Measurements from ENCODE around the gene OPCML. TPM values are rescaled to one million over a fixed set of nuclear protein-coding genes. Genes with fewer than 3 reads are reported as not detected.

OPCML gene
- total RNA-seq, 2 experiments from 2014 or later = not detected

GRCh38 chr11:133163463-133164419 is 368.6 kb downstream of the OPCML start:
- Mint-ChIP-seq H3K9me3 (ENCODE audit: insufficient read depth) (no peaks in the 10 kb centered on the region), H3K27ac (no peak overlapping the region), H3K36me3 (ENCODE audit: low read depth) (no peaks in the 10 kb centered on the region), H3K4me3 (no peak overlapping the region), H3K27me3 (ENCODE audit: low read depth) (no peaks in the 10 kb centered on the region), H3K4me1 (ENCODE audit: low read depth) (no peaks in the 10 kb centered on the region)
- POLR2A ChIA-PET = no interaction called here
- CTCF ChIA-PET = interaction anchor here (0.9 to 1.4 kb wide), 3 partner anchors 78 to 85 kb away, joined by 3 to 5 read pairs (median 3); no protein-coding TSS in a partner anchor
- DNase-seq (peak; percentile 23), ATAC-seq (peak; percentile 67)

GRCh38 chr11:133162227-133162626 is 370.1 kb downstream of the OPCML start:
- ChIA-PET CTCF (no interaction called here), POLR2A (no interaction called here)
- ATAC-seq (no peak), DNase-seq (no peak)
- H3K36me3 Mint-ChIP-seq (ENCODE audit: low read depth) = no peaks in the 10 kb centered on the region
- H3K4me1 Mint-ChIP-seq (ENCODE audit: low read depth) = no peaks in the 10 kb centered on the region
- H3K9me3 Mint-ChIP-seq (ENCODE audit: insufficient read depth) = no peaks in the 10 kb centered on the region
- no peaks in the 10 kb centered on the region for H3K27me3 Mint-ChIP-seq (ENCODE audit: low read depth)
- no peak overlapping the region for H3K4me3 Mint-ChIP-seq
- no peak overlapping the region for H3K27ac Mint-ChIP-seq

- no peak for ATAC-seq
Observed at GRCh38 chr11:133160754-133161153, 371.5 kb downstream of the OPCML start.

GRCh38 chr11:133156986-133157745 is 375.1 kb downstream of the OPCML start:
- no peak for ATAC-seq
- Mint-ChIP-seq H3K36me3 (ENCODE audit: low read depth) (no peaks in the 10 kb centered on the region), H3K27ac (no peak overlapping the region), H3K4me1 (ENCODE audit: low read depth) (no peaks in the 10 kb centered on the region), H3K9me3 (ENCODE audit: insufficient read depth) (no peaks in the 10 kb centered on the region), H3K27me3 (ENCODE audit: low read depth) (peaks cover 2% of the 10 kb centered on the region), H3K4me3 (no peak overlapping the region)
- POLR2A ChIA-PET = no interaction called here
- CTCF ChIA-PET = interaction anchor here (1.4 kb wide), 1 partner anchor 22 kb away, joined by 5 read pairs; no protein-coding TSS in a partner anchor
- DNase-seq = no peak

More at GRCh38 chr11:133160754-133161153, 371.5 kb downstream of the OPCML start:
- Mint-ChIP-seq H3K27me3 (ENCODE audit: low read depth) (no peaks in the 10 kb centered on the region), H3K4me1 (ENCODE audit: low read depth) (no peaks in the 10 kb centered on the region), H3K9me3 (ENCODE audit: insufficient read depth) (no peaks in the 10 kb centered on the region), H3K36me3 (ENCODE audit: low read depth) (no peaks in the 10 kb centered on the region), H3K4me3 (no peak overlapping the region), H3K27ac (no peak overlapping the region)
- CTCF ChIA-PET = no interaction called here
- POLR2A ChIA-PET = no interaction called here
- DNase-seq = no peak

GRCh38 chr11:133154781-133155180 is 377.5 kb downstream of the OPCML start:
- DNase-seq (no peak), ATAC-seq (no peak)
- POLR2A ChIA-PET = no interaction called here
- H3K9me3 Mint-ChIP-seq (ENCODE audit: insufficient read depth) = no peaks in the 10 kb centered on the region
- CTCF ChIA-PET = no interaction called here
- H3K27me3 Mint-ChIP-seq (ENCODE audit: low read depth) = peaks cover 2% of the 10 kb centered on the region
- no peaks in the 10 kb centered on the region for H3K36me3 Mint-ChIP-seq (ENCODE audit: low read depth)
- no peak overlapping the region for H3K27ac Mint-ChIP-seq
- H3K4me3 Mint-ChIP-seq = no peak overlapping the region
- H3K4me1 Mint-ChIP-seq (ENCODE audit: low read depth) = no peaks in the 10 kb centered on the region

- no peak for DNase-seq
- peaks cover 2% of the 10 kb centered on the region for H3K27me3 Mint-ChIP-seq (ENCODE audit: low read depth)
- POLR2A ChIA-PET = no interaction called here
- H3K4me3 Mint-ChIP-seq = no peak overlapping the region
- ATAC-seq = no peak
- no peaks in the 10 kb centered on the region for H3K9me3 Mint-ChIP-seq (ENCODE audit: insufficient read depth)
- H3K36me3 Mint-ChIP-seq (ENCODE audit: low read depth) = no peaks in the 10 kb centered on the region
- CTCF ChIA-PET = no interaction called here
- no peak overlapping the region for H3K27ac Mint-ChIP-seq
- H3K4me1 Mint-ChIP-seq (ENCODE audit: low read depth) = no peaks in the 10 kb centered on the region
Observed at GRCh38 chr11:133154076-133154475, 378.2 kb downstream of the OPCML start.

- CTCF ChIA-PET = no interaction called here
- Mint-ChIP-seq H3K27ac (no peak overlapping the region), H3K36me3 (ENCODE audit: low read depth) (no peaks in the 10 kb centered on the region), H3K27me3 (ENCODE audit: low read depth) (peaks cover 2% of the 10 kb centered on the region), H3K9me3 (ENCODE audit: insufficient read depth) (no peaks in the 10 kb centered on the region), H3K4me3 (no peak overlapping the region), H3K4me1 (ENCODE audit: low read depth) (no peaks in the 10 kb centered on the region)
- DNase-seq (no peak), ATAC-seq (no peak)
- POLR2A ChIA-PET = no interaction called here
Observed at GRCh38 chr11:133153031-133153430, 379.3 kb downstream of the OPCML start.

GRCh38 chr11:133149698-133150097 is 382.6 kb downstream of the OPCML start:
- ChIA-PET POLR2A (no interaction called here), CTCF (no interaction called here)
- Mint-ChIP-seq H3K9me3 (ENCODE audit: insufficient read depth) (no peaks in the 10 kb centered on the region), H3K27me3 (ENCODE audit: low read depth) (peaks cover 2% of the 10 kb centered on the region), H3K36me3 (ENCODE audit: low read depth) (no peaks in the 10 kb centered on the region), H3K27ac (no peak overlapping the region), H3K4me1 (ENCODE audit: low read depth) (no peaks in the 10 kb centered on the region), H3K4me3 (no peak overlapping the region)
- no peak for ATAC-seq
- DNase-seq = no peak

GRCh38 chr11:133147625-133148024 is 384.7 kb downstream of the OPCML start:
- no peaks in the 10 kb centered on the region for H3K4me1 Mint-ChIP-seq (ENCODE audit: low read depth)
- H3K36me3 Mint-ChIP-seq (ENCODE audit: low read depth) = no peaks in the 10 kb centered on the region
- no peak for ATAC-seq
- no peak overlapping the region for H3K4me3 Mint-ChIP-seq
- CTCF ChIA-PET = no interaction called here
- no peak for DNase-seq
- POLR2A ChIA-PET = no interaction called here
- no peaks in the 10 kb centered on the region for H3K27me3 Mint-ChIP-seq (ENCODE audit: low read depth)
- no peak overlapping the region for H3K27ac Mint-ChIP-seq
- no peaks in the 10 kb centered on the region for H3K9me3 Mint-ChIP-seq (ENCODE audit: insufficient read depth)

- DNase-seq (no peak), ATAC-seq (no peak)
- ChIA-PET POLR2A (no interaction called here), CTCF (interaction anchor here (1.8 kb wide), 1 partner anchor 12 kb away, joined by 5 read pairs; no protein-coding TSS in a partner anchor)
- no peak overlapping the region for H3K4me3 Mint-ChIP-seq
- H3K27ac Mint-ChIP-seq = no peak overlapping the region
- no peaks in the 10 kb centered on the region for H3K9me3 Mint-ChIP-seq (ENCODE audit: insufficient read depth)
- H3K27me3 Mint-ChIP-seq (ENCODE audit: low read depth) = no peaks in the 10 kb centered on the region
- H3K4me1 Mint-ChIP-seq (ENCODE audit: low read depth) = no peaks in the 10 kb centered on the region
- H3K36me3 Mint-ChIP-seq (ENCODE audit: low read depth) = no peaks in the 10 kb centered on the region
Observed at GRCh38 chr11:133146697-133147306, 385.5 kb downstream of the OPCML start.

GRCh38 chr11:133137939-133138338 is 394.4 kb downstream of the OPCML start:
- no peaks in the 10 kb centered on the region for H3K36me3 Mint-ChIP-seq (ENCODE audit: low read depth)
- no peaks in the 10 kb centered on the region for H3K9me3 Mint-ChIP-seq (ENCODE audit: insufficient read depth)
- no peak overlapping the region for H3K4me3 Mint-ChIP-seq
- no peak overlapping the region for H3K27ac Mint-ChIP-seq
- POLR2A ChIA-PET = no interaction called here
- peaks cover 3% of the 10 kb centered on the region for H3K27me3 Mint-ChIP-seq (ENCODE audit: low read depth)
- no peaks in the 10 kb centered on the region for H3K4me1 Mint-ChIP-seq (ENCODE audit: low read depth)
- ATAC-seq (no peak), DNase-seq (no peak)
- CTCF ChIA-PET = interaction anchor here (0.8 kb wide), 1 partner anchor 697 kb away, joined by 3 read pairs; no protein-coding TSS in a partner anchor

GRCh38 chr11:133137270-133137669 is 395.0 kb downstream of the OPCML start:
- H3K9me3 Mint-ChIP-seq (ENCODE audit: insufficient read depth) = no peaks in the 10 kb centered on the region
- ATAC-seq (no peak), DNase-seq (no peak)
- no peak overlapping the region for H3K27ac Mint-ChIP-seq
- H3K27me3 Mint-ChIP-seq (ENCODE audit: low read depth) = peaks cover 3% of the 10 kb centered on the region
- no peak overlapping the region for H3K4me3 Mint-ChIP-seq
- H3K36me3 Mint-ChIP-seq (ENCODE audit: low read depth) = no peaks in the 10 kb centered on the region
- ChIA-PET POLR2A (no interaction called here), CTCF (no interaction called here)
- no peaks in the 10 kb centered on the region for H3K4me1 Mint-ChIP-seq (ENCODE audit: low read depth)

Measured in activated CD8-positive, alpha-beta T cell treated with anti-CD3 and anti-CD28 coated beads, Interleukin-2, amount 10 ng/mL, durations not matched to agents 7 days and 5 days (primary cell).